ENCODE measurements around the gene OTOP2. TPM values are rescaled to one million over a fixed set of nuclear protein-coding genes. Genes with fewer than 3 reads are reported as not detected.

OTOP2 gene
- total and polyA plus RNA-seq, 2 of the 4 experiments (the other 2 are of a cell fraction) = not detected

DNA sequence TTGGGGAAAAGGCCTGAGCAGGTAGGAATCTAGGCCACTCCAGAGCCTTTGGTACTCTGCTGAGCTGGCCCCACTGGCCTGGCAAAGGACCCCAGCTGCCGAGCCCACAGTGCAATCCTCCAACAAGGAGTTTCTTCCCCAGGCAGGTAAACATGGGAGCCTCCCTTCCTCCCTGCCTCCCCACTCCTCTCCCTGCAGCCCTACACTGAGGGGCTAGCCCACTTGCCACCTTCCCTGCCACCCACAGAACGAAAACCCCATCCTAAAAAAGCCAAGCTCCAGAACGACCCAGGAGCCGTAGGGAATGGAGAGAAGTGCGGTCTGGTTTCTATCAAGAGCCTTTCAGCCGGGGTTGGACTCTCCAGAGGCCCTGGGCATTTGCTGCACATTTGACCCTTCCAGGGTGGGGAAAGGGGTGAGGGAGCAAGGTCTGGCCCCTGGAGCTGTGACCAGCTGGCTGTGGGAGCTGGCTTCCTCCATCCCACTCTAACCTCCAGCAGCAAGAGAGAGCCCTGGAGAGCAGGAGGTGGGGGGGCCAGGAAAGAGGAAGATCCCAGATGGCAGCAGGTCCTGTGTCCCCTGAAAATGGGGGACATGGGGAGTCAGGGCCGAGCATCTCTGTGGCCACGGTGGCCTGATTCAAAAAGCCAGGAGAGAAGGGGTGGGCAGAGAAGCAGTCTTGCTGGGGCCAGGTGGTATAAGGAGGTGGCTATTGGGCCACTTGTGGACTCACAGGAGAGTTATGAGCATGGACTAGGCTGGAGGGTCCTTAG, 47.2 kb downstream of the OTOP2 start:
- Histone ChIP-seq H3K4me2 (ENCODE audit: low read depth, low read length) (no peak overlapping the region), H3K23ac (ENCODE audit: low read depth, low read length) (no peak overlapping the region), H2BK20ac (ENCODE audit: low read depth, low read length) (no peak overlapping the region), H3K27ac (ENCODE audit: insufficient read depth, low read length) (no peak overlapping the region), H3K27me3 (ENCODE audit: control insufficient read depth, insufficient read depth, low read length) (peaks cover 47% of the 10 kb centered on the region), H2BK15ac (ENCODE audit: low read depth, low read length) (no peak overlapping the region), H3K18ac (ENCODE audit: low read depth, low read length) (no peak overlapping the region), H3K36me3 (ENCODE audit: control insufficient read depth, insufficient read depth, low read length) (no peaks in the 10 kb centered on the region), H4K20me1 (ENCODE audit: insufficient read depth, low read length) (no peaks in the 10 kb centered on the region), H3K9me1 (ENCODE audit: insufficient read depth, low read length) (no peaks in the 10 kb centered on the region), H3K4me3 (ENCODE audit: insufficient read depth, low read depth, low read length) (no peak overlapping the region), H2BK5ac (ENCODE audit: low read depth, low read length, poor library complexity, severe bottlenecking) (no peak overlapping the region), H4K5ac (ENCODE audit: low read depth, low read length) (no peak overlapping the region), H2AFZ (replicated peaks; ENCODE audit: low read length, poor library complexity) (peak overlapping the region; percentile 8), H3K79me1 (ENCODE audit: low read depth in 1 of 2, low read length in 2 of 2) (no peaks in the 10 kb centered on the region), H2BK120ac (ENCODE audit: low read depth, low read length) (no peak overlapping the region), H3K4me1 (ENCODE audit: control insufficient read depth, insufficient read depth, low read length) (0 out of 2 replicates have a peak, but pooled peaks cover 2% of the 10 kb centered on the region), H2AK5ac (ENCODE audit: low read depth, low read length) (no peak overlapping the region), H3K9ac (ENCODE audit: low read depth, low read length) (no peak overlapping the region), H2AK9ac (replicated peaks; ENCODE audit: low read depth, low read length, poor library complexity) (no peak overlapping the region), H4K91ac (ENCODE audit: insufficient read depth, low read depth, low read length) (no peak overlapping the region), H4K8ac (ENCODE audit: low read depth in 2 of 2, low read length in 2 of 2) (no peak overlapping the region), H3K56ac (ENCODE audit: extremely low read depth, insufficient read depth, low read length) (no peak overlapping the region), H3K9me3 (ENCODE audit: control insufficient read depth, insufficient read depth, low read length) (no peaks in the 10 kb centered on the region), H3K4ac (ENCODE audit: low read depth, low read length) (no peak overlapping the region), H3K14ac (replicated peaks; ENCODE audit: low read depth, low read length) (no peak overlapping the region)
- no peak for ATAC-seq (ENCODE audit: low read depth)
- dilution Hi-C loops (cut with HindIII; ENCODE audit: low sequenced_read_pairs, unreplicated experiment) (no loop called here), intact Hi-C loops (cut with micrococcal nuclease) (no loop called here), in situ Hi-C loops (cut with MboI; ENCODE audit: low sequenced_read_pairs) (no loop called here)
- 90% methylated on average over 2 of the region's 8 CpGs; no CpG with 5 or more reads in 1 of the 2 experiments for WGBS, 2 experiments (ENCODE audit: extremely low coverage in 2 of 2, insufficient read length in 1 of 2)
- CTCF ChIA-PET = interaction anchor here (0.8 kb wide), 1 partner anchor 9 kb away, joined by 3 read pairs; no protein-coding TSS in a partner anchor
- TF ChIP-seq, protein P1, sequence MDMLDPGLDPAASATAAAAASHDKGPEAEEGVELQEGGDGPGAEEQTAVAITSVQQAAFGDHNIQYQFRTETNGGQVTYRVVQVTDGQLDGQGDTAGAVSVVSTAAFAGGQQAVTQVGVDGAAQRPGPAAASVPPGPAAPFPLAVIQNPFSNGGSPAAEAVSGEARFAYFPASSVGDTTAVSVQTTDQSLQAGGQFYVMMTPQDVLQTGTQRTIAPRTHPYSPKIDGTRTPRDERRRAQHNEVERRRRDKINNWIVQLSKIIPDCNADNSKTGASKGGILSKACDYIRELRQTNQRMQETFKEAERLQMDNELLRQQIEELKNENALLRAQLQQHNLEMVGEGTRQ (IDR thresholded peaks at IDR 0.05; ENCODE audit: low read depth, low read length) = no peak
- TF ChIP-seq RCOR1 (IDR thresholded peaks at IDR 0.05; ENCODE audit: insufficient replicate concordance, low read length) = no peak
- no peak for TF ChIP-seq SMC3 (IDR thresholded peaks at IDR 0.05; ENCODE audit: low read depth, low read length)
- no peak for TF ChIP-seq RFX5 (IDR thresholded peaks at IDR 0.05; ENCODE audit: low read depth, low read length)
- no peak for TF ChIP-seq CHD1 (IDR thresholded peaks at IDR 0.05; ENCODE audit: low read depth, low read length)
- TF ChIP-seq FOS (IDR thresholded peaks at IDR 0.05; ENCODE audit: low read depth, low read length) = no peak
- TF ChIP-seq RAD21 (IDR thresholded peaks at IDR 0.05; ENCODE audit: low read length) = no peak
- TF ChIP-seq NFE2L2 (IDR thresholded peaks at IDR 0.05; ENCODE audit: low read depth, low read length) = no peak
- TF ChIP-seq POLR2A (IDR thresholded peaks at IDR 0.05; ENCODE audit: low read depth, low read length) = no peak
- TF ChIP-seq, protein P2, sequence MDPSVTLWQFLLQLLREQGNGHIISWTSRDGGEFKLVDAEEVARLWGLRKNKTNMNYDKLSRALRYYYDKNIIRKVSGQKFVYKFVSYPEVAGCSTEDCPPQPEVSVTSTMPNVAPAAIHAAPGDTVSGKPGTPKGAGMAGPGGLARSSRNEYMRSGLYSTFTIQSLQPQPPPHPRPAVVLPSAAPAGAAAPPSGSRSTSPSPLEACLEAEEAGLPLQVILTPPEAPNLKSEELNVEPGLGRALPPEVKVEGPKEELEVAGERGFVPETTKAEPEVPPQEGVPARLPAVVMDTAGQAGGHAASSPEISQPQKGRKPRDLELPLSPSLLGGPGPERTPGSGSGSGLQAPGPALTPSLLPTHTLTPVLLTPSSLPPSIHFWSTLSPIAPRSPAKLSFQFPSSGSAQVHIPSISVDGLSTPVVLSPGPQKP (IDR thresholded peaks at IDR 0.05; ENCODE audit: borderline replicate concordance, low read depth, low read length) = no peak
- TF ChIP-seq BHLHE40 (IDR thresholded peaks at IDR 0.05; ENCODE audit: low read depth, low read length) = no peak
- DNase-seq = no peak
- POLR2A ChIA-PET (ENCODE audit: unreplicated experiment) = no interaction called here
- BruUV-seq (replicated peaks) = no TSS peak

Measured in IMR-90 (cell line).